Dermis microvascular lymphatic vessel endothelial cell (primary cell): ENCODE measurements around the gene TUB. TPM values are rescaled to one million over a fixed set of nuclear protein-coding genes. Genes with fewer than 3 reads are reported as not detected.

ENCODE experiments used
- DNase-seq, 2 donors: peaks; one replicate each; pipeline versions ENCODE4 v3.0.0 to v3.0.0-alpha.2; 2010; ENCODE audit warnings: low read depth in 2 of 2
- total RNA-seq: library from RNA; depleted of rRNA; stranded (reverse); fragments of >200 nt; gene quantifications from 2 replicates; pipeline ENCODE4 v1.2.1, GENCODE V29; 2014

Gene TUB
- total RNA-seq, 1 donor from 2014 or later, result 0.51 TPM

DNA sequence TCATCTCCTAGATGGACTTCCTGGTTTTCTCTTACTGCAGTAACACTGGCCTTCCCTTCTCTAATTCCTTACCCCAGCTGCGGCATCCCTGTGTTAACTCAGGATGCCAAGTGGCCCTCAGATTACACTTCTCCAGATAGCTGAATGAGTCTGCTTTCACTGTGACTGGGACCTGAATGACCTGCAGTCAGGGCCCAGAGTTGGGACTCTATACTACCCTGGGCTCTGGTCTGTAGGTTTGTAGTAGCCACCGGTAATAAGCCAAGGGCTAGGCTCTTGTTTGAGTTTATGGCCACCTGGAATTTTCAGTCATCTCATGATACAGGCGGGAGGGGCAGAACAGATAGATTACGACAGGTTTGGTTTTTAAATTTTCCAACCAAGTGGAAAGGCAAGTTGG lies 24.1 kb downstream of the TUB start:
- DNase-seq, result no peak

DNA sequence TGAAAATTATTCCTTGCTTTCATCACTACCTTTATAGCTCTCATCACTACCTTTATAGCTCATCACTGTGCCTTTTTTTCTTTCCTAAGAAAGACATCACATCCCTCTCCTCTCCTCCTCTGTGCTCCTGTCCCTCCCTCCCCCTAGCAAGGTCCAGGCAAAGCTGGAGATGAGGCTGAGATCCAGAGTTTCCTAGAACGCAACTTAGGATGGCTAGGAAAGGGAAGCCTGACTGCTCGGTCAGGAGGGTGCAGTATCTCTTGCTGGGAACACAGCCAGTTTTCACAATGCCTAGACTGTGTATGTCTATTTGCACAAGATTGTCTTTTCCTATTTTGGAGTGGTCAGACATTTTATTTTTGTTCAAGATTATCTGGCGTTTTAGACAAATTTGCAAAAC lies 24.7 kb downstream of the TUB start:
- DNase-seq, result no peak

DNA sequence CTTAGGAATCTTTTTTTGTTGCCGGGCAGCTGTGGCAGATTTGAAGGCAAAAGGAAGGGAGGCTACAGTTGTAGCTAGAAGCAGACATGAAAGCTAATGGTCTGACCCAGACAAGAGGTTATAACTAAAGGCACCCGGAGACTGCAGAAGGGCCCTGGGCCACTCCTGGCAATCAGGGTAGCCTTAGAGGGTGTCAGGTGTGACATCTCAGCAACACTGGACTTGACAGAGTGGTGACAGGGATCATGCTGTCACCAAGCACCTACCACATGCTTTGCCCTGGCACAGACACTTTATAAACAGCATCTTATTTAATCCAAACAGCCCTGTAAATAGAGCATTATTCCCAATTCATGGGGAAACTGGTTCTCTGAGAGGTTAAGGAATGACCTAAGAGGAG lies 25.7 kb downstream of the TUB start:
- DNase-seq, result no peak

DNA sequence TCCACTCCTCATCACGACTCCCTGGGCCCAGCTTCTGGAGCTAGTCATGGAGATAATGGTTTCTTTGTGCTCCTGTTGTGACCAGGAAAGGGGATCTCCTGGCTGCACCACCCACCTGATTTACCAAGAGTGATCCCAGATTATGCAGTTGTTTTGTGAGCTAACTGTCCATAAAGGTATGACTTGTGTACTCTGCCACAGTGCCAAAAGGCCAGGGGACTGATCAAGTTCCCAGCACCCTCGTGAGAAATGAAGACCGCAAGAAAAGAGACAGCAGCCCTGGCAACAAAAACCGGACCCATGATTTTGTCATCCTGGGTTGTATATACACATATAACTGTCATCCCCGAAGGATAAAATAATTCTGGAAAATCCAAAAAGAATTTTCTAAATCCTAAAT lies 26.6 kb downstream of the TUB start:
- DNase-seq, result no peak

DNA sequence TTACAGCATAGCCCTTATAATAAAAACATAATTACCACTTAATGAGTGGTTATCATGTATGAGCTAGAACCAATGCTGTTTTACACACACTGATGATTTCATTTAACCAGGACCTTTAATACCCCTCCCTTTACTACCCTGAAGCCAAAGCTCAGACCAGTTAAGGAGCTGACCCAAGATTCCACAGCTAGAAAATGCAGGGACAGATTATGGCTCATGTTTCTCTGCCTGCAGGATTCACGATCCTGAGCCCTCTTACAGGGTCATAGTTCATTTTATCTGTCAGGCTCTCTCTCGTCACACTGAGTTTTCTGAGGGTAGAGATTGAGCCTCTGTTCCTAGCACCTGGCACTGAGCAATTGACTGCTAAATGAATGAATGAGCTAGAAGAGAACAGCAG lies 27.4 kb downstream of the TUB start:
- DNase-seq, result no peak

DNA sequence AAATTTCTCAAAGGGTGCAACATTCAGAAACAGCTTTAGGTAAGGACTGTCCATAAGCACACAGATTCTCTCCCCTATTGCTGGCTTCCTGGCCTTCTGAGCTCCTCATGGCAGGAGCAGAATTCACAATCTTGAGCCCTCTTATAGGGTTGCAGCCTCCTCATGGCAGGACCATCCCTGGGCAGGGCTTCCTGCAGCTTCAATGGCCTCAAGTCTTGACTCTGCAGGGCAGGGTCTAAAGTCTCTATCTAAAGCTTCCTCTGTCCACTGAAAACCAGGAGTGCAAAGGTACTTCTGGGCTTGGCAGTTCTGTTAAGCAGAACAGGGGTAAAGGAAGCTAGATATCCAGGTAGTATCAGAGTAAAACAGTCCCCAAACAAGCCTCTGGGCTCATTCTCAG lies 28.7 kb downstream of the TUB start:
- DNase-seq, result no peak

DNA sequence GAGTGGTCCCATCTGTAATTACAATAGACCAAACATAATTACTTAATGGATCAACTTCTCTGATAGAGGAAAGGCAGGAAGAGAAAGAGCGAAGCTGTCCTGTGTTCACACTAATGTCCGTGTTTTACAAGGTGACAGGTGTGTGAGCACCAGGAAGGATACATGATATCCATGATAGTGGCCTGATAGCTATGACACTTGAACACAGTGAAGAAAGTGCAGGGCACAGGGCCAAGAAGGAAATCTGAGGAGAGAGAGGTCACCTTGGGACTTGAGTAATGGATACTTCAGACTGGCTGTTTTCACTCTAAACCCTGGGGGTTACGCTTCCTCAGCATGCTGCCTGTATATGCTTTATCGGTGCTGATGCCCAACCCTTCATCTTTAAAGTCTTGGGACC lies 29.4 kb downstream of the TUB start:
- DNase-seq, result no peak

DNA sequence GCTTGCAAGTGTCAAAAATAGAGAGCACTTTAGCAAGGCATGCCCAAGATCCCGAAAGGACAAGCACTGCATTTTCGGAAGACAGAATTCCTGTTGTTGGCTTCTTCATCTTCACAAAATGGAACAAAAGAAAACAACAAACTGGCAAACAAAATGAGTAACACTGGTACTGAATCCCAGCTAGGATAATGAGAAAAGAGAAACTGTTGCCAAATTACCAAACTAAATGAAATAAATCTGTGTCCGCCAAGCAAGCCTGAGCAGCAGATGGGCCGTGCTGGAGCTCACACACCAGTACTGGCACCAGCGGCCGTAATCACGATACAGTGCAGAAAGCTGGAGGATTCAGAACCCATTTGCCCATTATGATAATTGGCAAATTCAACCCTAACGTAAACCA lies 30.6 kb downstream of the TUB start:
- DNase-seq, result no peak

DNA sequence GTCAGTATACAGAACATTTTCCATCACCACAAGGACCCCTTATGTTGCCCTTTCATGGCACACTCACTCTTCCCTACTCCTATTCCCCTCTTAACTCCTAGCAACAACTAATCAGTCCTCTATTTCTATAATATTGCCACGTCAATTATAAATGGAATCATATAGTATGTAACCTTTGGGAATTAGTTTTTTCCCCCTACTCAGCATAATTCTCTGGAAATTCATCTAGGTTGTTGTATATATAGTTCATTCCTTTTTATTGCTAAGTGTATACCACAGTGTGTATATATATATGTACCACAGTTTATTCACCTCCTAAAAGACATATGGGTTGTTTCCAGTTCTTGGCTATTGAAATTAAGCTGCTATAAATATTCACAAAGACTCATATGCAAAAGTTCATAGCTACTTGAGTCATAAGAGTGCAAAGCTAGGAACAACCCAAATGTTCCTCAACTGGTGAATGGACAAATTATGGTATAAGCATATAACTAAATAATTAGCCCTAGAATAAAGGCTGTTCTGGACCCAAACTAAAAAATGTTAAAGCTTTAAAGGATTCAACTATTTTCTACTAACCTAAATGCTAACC lies 41.3 kb downstream of the TUB start:
- DNase-seq, result no peak

DNA sequence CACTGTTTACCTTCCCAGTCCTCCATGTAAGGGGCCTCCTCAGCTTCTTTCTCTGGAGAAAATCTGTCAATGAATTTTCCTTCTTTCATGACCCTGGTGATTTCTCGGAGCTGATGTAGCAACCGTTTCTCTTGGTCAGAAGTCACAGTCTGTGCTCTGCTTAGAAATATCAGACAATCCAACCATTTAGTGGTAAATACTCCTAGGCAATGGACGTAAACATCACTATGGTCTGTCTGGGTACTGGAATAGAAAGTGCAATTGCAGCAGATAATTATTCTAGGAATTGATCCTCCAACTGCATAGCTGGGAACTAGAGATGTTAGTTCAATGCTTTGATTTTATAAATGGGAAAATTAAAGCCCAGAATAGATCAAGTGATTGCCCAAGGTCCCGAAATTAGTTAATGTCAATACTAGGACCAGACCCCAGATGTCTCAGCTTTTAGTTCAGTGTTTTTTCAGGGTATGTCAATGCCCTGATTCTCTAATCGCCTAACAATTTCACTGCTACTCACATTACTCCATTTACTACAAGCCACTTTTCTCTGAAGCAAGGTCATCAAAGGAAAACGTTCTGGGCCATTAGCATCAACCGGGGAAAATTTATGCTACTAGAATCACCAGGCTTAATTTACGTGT lies 45.8 kb downstream of the TUB start:
- no peak for DNase-seq

DNA sequence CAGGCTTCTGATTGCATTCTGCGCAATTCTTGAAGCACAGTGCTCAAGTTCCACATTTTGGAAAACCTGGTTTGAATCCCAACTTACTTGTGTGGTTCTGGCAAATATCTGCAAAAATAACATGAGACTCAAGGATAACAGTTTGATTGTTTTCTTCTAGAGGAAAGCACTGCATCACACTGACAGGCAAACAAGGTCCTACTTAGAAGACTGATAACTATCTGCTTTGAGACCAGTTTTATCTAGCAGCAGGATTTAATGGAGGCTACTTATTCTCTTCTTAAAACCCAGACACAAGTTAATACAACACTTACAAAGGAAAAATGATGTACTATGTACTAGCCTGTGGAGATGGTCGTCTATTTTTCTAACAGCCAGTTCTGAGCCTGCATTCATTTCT lies 46.4 kb downstream of the TUB start:
- no peak for DNase-seq

DNA sequence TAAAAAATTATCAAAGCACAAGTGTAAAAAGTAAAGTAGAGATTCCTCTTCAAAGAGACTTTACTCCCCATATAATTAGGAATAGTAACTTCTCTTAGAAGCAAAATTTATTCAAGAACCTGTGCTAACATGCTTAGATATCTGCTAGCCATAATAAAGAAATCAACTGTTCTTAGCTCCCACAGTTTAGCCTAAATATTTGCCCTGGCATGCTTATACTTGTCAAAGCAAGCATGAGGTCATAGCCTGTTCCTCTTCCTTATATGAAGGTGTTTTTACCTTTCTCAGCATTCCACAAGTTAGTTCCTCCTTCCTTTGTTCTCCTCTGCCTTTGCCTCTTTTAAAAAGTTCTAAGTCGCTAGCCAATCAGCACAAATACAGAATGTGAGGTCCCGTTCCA lies 57.5 kb downstream of the TUB start:
- no peak for DNase-seq

DNA sequence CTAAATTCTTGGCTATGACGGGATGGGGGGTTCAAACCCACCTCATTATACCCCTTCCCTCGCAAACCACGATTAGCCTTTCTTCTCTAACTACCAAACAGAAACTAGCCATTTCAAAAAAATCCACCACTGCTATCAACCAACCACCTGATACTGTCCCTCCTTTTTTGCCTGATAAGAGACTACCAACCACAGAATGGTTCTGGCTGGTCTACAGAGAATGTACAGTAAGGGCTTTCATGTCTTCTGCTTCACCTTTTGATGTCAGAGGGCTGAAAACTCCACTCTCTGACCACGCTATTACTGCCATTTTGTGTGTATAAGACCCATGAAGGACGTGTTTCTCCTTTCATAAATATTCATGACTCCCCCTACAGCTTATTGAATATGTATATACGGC lies 68.7 kb downstream of the TUB start:
- no peak for DNase-seq

Other genes with a start within 250 kb of the TUB start
- not detected in 2 replicates for gene OR10A6, start 149.9 kb upstream of the TUB start, total RNA-seq
- not detected in 2 replicates for gene OR10A3, start 139.5 kb upstream of the TUB start, total RNA-seq
- under 0.01 TPM in 1 of 2 replicates, not detected in the other for gene NLRP10, start 115.8 kb upstream of the TUB start, total RNA-seq
- gene EIF3F, start 93.9 kb upstream of the TUB start, total RNA-seq, result 167 and 326 TPM in 2 replicates
- gene RIC3, start 87.8 kb downstream of the TUB start, total RNA-seq, result not detected in 2 replicates
- not detected in 2 replicates for gene LMO1, start 182.7 kb downstream of the TUB start, total RNA-seq